Measurements from ENCODE around the gene SKI. TPM values are rescaled to one million over a fixed set of nuclear protein-coding genes. Genes with fewer than 3 reads are reported as not detected.

SKI gene
- total RNA-seq, 4 donors from 2014 or later, result 24.4 to 52.4 (median 32.2) TPM

GRCh38 chr1:2197707-2198165, 30.4 kb upstream of the SKI start:
- intact Hi-C loops (cut with DNase I; ENCODE audit: low total_unique reads) (loop anchor here (2.0 to 10.0 kb wide), 2 partner anchors 185 to 1427 kb away; partner anchors contain the start of gene TPRG1L), in situ Hi-C loops (cut with MboI; ENCODE audit: low pct_ligation_motif_present in 1 of 4, low pct_unique_long_range_greater_than_20kb in 1 of 4, low sequenced_read_pairs in 3 of 4) (loop anchor here (5.0 to 25.0 kb wide), 4 partner anchors 187 to 590 kb away; partner anchors contain the start of genes HES5 (in 1 of the 4) and PANK4 (in 1 of the 4))
- Histone ChIP-seq H3K27me3 (no peaks in the 10 kb centered on the region), H3K27ac (peak overlapping the region; percentile 82 to 89 (median 88)), H3K4me3 (no peak overlapping the region), H3K4me1 (peaks cover 19 to 53% (median 38%) of the 10 kb centered on the region in 4 donors), H3K36me3 (no peaks in the 10 kb centered on the region), H3K9me3 (no peaks in the 10 kb centered on the region)
- WGBS, 2 donors (ENCODE audit: low coverage in 1 of 2), result 87% methylated on average over 10 of the region's 10 CpGs; no CpG with 5 or more reads in 1 of the 2 donors
- TF ChIP-seq POLR2AphosphoS5 (IDR thresholded peaks at IDR 0.05) (no peak), CTCF (IDR thresholded peaks at IDR 0.05) (no peak), EP300 (IDR thresholded peaks at IDR 0.05; ENCODE audit: low read depth) (no peak), POLR2A (IDR thresholded peaks at IDR 0.05) (no peak)
- no peak for DNase-seq

GRCh38 chr1:2198571-2198970, 29.5 kb upstream of the SKI start:
- H3K36me3 ChIP-seq, result no peaks in the 10 kb centered on the region
- DNase-seq, result peak; percentile 67
- H3K27ac ChIP-seq, result peak overlapping the region; percentile 82 to 89 (median 88)
- in situ Hi-C loops (cut with MboI; ENCODE audit: low pct_ligation_motif_present in 1 of 4, low pct_unique_long_range_greater_than_20kb in 1 of 4, low sequenced_read_pairs in 3 of 4) (loop anchor here (5.0 to 25.0 kb wide), 4 partner anchors 186 to 589 kb away; partner anchors contain the start of genes HES5 (in 1 of the 4) and PANK4 (in 1 of the 4)), intact Hi-C loops (cut with DNase I; ENCODE audit: low total_unique reads) (loop anchor here (10.0 kb wide), 1 partner anchor 1426 kb away; the partner anchor contains the start of gene TPRG1L)
- no peaks in the 10 kb centered on the region for H3K27me3 ChIP-seq
- peak overlapping the region in 1 of 4 donors; percentile 39 for H3K4me3 ChIP-seq
- WGBS, 2 donors (ENCODE audit: low coverage in 1 of 2), result 51% methylated on average over 11 of the region's 11 CpGs; no CpG with 5 or more reads in 1 of the 2 donors
- no peaks in the 10 kb centered on the region for H3K9me3 ChIP-seq
- TF ChIP-seq EP300 (IDR thresholded peaks at IDR 0.05; ENCODE audit: low read depth), result no peak
- no peak for TF ChIP-seq POLR2A (IDR thresholded peaks at IDR 0.05)
- peak in 1 of 3 donors; percentile 27 for TF ChIP-seq POLR2AphosphoS5 (IDR thresholded peaks at IDR 0.05)
- peak in 1 of 5 experiments; percentile 10 for TF ChIP-seq CTCF (IDR thresholded peaks at IDR 0.05)
- H3K4me1 ChIP-seq, result peaks cover 17 to 44% (median 34%) of the 10 kb centered on the region in 4 donors

GRCh38 chr1:2199042-2199810, 28.9 kb upstream of the SKI start:
- intact Hi-C loops (cut with DNase I; ENCODE audit: low total_unique reads), result loop anchor here (10.0 kb wide), 1 partner anchor 1426 kb away; the partner anchor contains the start of gene TPRG1L
- 13% methylated on average over 19 of the region's 24 CpGs; no CpG with 5 or more reads in 1 of the 2 donors for WGBS, 2 donors (ENCODE audit: low coverage in 1 of 2)
- peak overlapping the region; percentile 22 to 39 (median 31) for H3K4me3 ChIP-seq

More at GRCh38 chr1:2199042-2199810, 28.9 kb upstream of the SKI start:
- Histone ChIP-seq H3K27me3 (no peaks in the 10 kb centered on the region), H3K4me1 (peaks cover 16 to 44% (median 33%) of the 10 kb centered on the region in 4 donors), H3K9me3 (no peaks in the 10 kb centered on the region), H3K36me3 (no peaks in the 10 kb centered on the region), H3K27ac (peak overlapping the region; percentile 82 to 89 (median 88))
- in situ Hi-C loops (cut with MboI; ENCODE audit: low pct_ligation_motif_present in 1 of 4, low pct_unique_long_range_greater_than_20kb in 1 of 4, low sequenced_read_pairs in 3 of 4), result loop anchor here (5.0 to 25.0 kb wide), 4 partner anchors 186 to 588 kb away; partner anchors contain the start of genes HES5 (in 1 of the 4) and PANK4 (in 1 of the 4)
- DNase-seq, result peak; percentile 92
- TF ChIP-seq CTCF (IDR thresholded peaks at IDR 0.05), result no peak
- peak; percentile 86 for TF ChIP-seq POLR2A (IDR thresholded peaks at IDR 0.05)
- TF ChIP-seq POLR2AphosphoS5 (IDR thresholded peaks at IDR 0.05), result peak; percentile 81 to 89 (median 85)
- TF ChIP-seq EP300 (IDR thresholded peaks at IDR 0.05; ENCODE audit: low read depth), result no peak

All from transverse colon (tissue), 4 donors.